ENCODE results near the gene CTDSPL2. TPM values are rescaled to one million over a fixed set of nuclear protein-coding genes. Genes with fewer than 3 reads are reported as not detected.

Gene CTDSPL2
- total and polyA plus RNA-seq, 2 of the 8 experiments (the other 6 are each of a cell fraction or from before 2014, with no cell fraction given): 25.2 to 64.7 TPM

- H2BK12ac ChIP-seq (ENCODE audit: low read depth, low read length): no peak overlapping the region
- no peak overlapping the region for H3K14ac ChIP-seq (ENCODE audit: insufficient read length)
- H4K91ac ChIP-seq (replicated peaks; ENCODE audit: insufficient read length, low read length): no peak overlapping the region
- no peak overlapping the region for H4K8ac ChIP-seq (ENCODE audit: extremely low read depth, insufficient read depth, low read length)
- H3K23me2 ChIP-seq (ENCODE audit: low read depth, low read length): no peaks in the 10 kb centered on the region
- H3K4me1 ChIP-seq (replicated peaks in 1 of 4; ENCODE audit: control insufficient read depth in 3 of 4, insufficient read depth in 4 of 4, low read length in 3 of 4): no peaks in the 10 kb centered on the region
- H2BK120ac ChIP-seq (replicated peaks; ENCODE audit: low read depth, low read length): no peak overlapping the region
- ChIA-PET CTCF (ENCODE audit: partially characterized antibody) (interaction anchor here (0.6 kb wide), 1 partner anchor 122 kb away, joined by 4 read pairs; no protein-coding TSS in a partner anchor), POLR2A (ENCODE audit: partially characterized antibody) (no interaction called here)
- no peak overlapping the region for H2AFZ ChIP-seq (ENCODE audit: low read length)
- H2BK20ac ChIP-seq (ENCODE audit: low read length): no peak overlapping the region
- no peak for TF ChIP-seq SUZ12 (IDR thresholded peaks at IDR 0.05; ENCODE audit: low read length)
- TF ChIP-seq POLR2AphosphoS5 (IDR thresholded peaks at IDR 0.05; ENCODE audit: low read depth, low read length): no peak
- no peak for TF ChIP-seq CHD1 (IDR thresholded peaks at IDR 0.05; ENCODE audit: low read depth, low read length)
- TF ChIP-seq TBP (IDR thresholded peaks at IDR 0.05; ENCODE audit: low read depth, low read length): no peak
- TF ChIP-seq TCF12 (IDR thresholded peaks at IDR 0.05; ENCODE audit: low read depth, low read length): no peak
- no peak for TF ChIP-seq CEBPB (IDR thresholded peaks at IDR 0.05; ENCODE audit: low read depth, low read length)
- no peak for TF ChIP-seq CBX5 (IDR thresholded peaks at IDR 0.05; ENCODE audit: low read depth, low read length)
- TF ChIP-seq KDM5A (IDR thresholded peaks at IDR 0.05; ENCODE audit: low read length): no peak
- no peak for TF ChIP-seq CTCF (IDR thresholded peaks at IDR 0.05; ENCODE audit: control extremely low read depth in 1 of 3, insufficient read depth in 1 of 3, low read depth in 1 of 3, low read length in 3 of 3)
- no peak for TF ChIP-seq RFX5 (IDR thresholded peaks at IDR 0.05; ENCODE audit: borderline replicate concordance, low read depth, low read length)
- no peak for TF ChIP-seq KDM1A (IDR thresholded peaks at IDR 0.05; ENCODE audit: borderline replicate concordance, low read length)
- no peak overlapping the region for H3K23ac ChIP-seq (ENCODE audit: insufficient read length)
- no peak overlapping the region for H3K4me2 ChIP-seq (ENCODE audit: insufficient read depth in 1 of 2, low read depth in 2 of 2, low read length in 2 of 2)
- H3K9me3 ChIP-seq (ENCODE audit: insufficient read depth in 2 of 2, low read depth in 1 of 2, low read length in 1 of 2): no peaks in the 10 kb centered on the region; a peak in 1 of 4 replicates
- H2BK5ac ChIP-seq (ENCODE audit: low read depth, low read length): no peak overlapping the region
- H3K18ac ChIP-seq (ENCODE audit: extremely low read depth, low read length): no peak overlapping the region
- WGBS, 2 experiments (ENCODE audit: extremely low coverage in 1 of 2, insufficient coverage in 1 of 2, insufficient read length in 1 of 2, insufficient replicate concordance in 2 of 2, low coverage in 1 of 2, low lambda C conversion rate in 2 of 2, missing lambda C conversion rate in 1 of 2): 89% methylated on average over 3 of the region's 3 CpGs; no CpG with 5 or more reads in 1 of the 2 experiments
- H3K27me3 ChIP-seq (replicated peaks in 1 of 4; ENCODE audit: control insufficient read depth in 3 of 4, extremely low read depth in 1 of 4, insufficient read depth in 3 of 4, low read length in 3 of 4): no peaks in the 10 kb centered on the region
- H4K5ac ChIP-seq (ENCODE audit: insufficient read length, low read depth, low read length): no peak overlapping the region
- H3K27ac ChIP-seq (ENCODE audit: low read depth, low read length): no peak overlapping the region
- no peaks in the 10 kb centered on the region for H3K79me2 ChIP-seq (ENCODE audit: control insufficient read depth in 1 of 2, insufficient read depth in 2 of 2, low read length in 2 of 2)
- H3K56ac ChIP-seq (replicated peaks; ENCODE audit: insufficient read length, low read depth, low read length): no peak overlapping the region
- DNase-seq (ENCODE audit: low read depth in 1 of 2, low spot score in 2 of 2): no peak
- H4K20me1 ChIP-seq (replicated peaks in 1 of 2; ENCODE audit: control insufficient read depth in 1 of 2, insufficient read depth in 2 of 2, low read length in 2 of 2): no peaks in the 10 kb centered on the region
- no peak overlapping the region for H3K4ac ChIP-seq (replicated peaks; ENCODE audit: insufficient read length, low read depth, low read length)
- no peaks in the 10 kb centered on the region for H3K36me3 ChIP-seq (ENCODE audit: control insufficient read depth in 2 of 4, insufficient read depth in 4 of 4, low read length in 3 of 4)
- no peak overlapping the region for H2BK15ac ChIP-seq (ENCODE audit: low read length)
- H3K4me3 ChIP-seq (ENCODE audit: extremely low read depth in 1 of 4, insufficient read depth in 2 of 4, low read depth in 3 of 4, low read length in 4 of 4): no peak overlapping the region
- H2AK5ac ChIP-seq (ENCODE audit: low read depth, low read length): no peak overlapping the region
- H3K79me1 ChIP-seq (ENCODE audit: low read depth, low read length): no peaks in the 10 kb centered on the region
- no peak for FAIRE-seq
- H3K9ac ChIP-seq (replicated peaks in 1 of 4; ENCODE audit: extremely low read depth in 1 of 4, low read depth in 3 of 4, low read length in 3 of 4): no peak overlapping the region
These were observed 33.4 kb upstream of the CTDSPL2 start for GRCh38 chr15:44394062-44394461.
